Ascending aorta (tissue), 2 donors: Measurements from ENCODE around the gene PIPOX. TPM values are rescaled to one million over a fixed set of nuclear protein-coding genes. Genes with fewer than 3 reads are reported as not detected.

ENCODE experiments used
- DNase-seq, 2 donors: peaks; one replicate each; pipeline ENCODE4 v3.0.0-alpha.2; 2019; ENCODE audit warnings: low spot score in 2 of 2
- H3K27ac ChIP-seq, 2 donors: fragments of 200-600 bp; sonication (generic); one replicate each; pipeline ENCODE4 v1.5.1; 2016 to 2017; ENCODE audit warnings: mild to moderate bottlenecking in 1 of 2
- H3K27me3 ChIP-seq: fragments of 200-600 bp; sonication (generic); one replicate; pipeline ENCODE4 v1.5.1; 2017
- H3K36me3 ChIP-seq, 2 donors: fragments of 200-600 bp; sonication (generic); one replicate each; pipeline ENCODE4 v1.5.1; 2016
- H3K4me1 ChIP-seq, 2 donors: fragments of 200-600 bp; sonication (generic); one replicate each; pipeline ENCODE4 v1.5.1; 2016 to 2017; ENCODE audit warnings: mild to moderate bottlenecking in 1 of 2
- H3K4me3 ChIP-seq, 2 donors: fragments of 200-600 bp; sonication (generic); one replicate each; pipeline ENCODE4 v1.5.1; 2016 to 2017; ENCODE audit warnings: mild to moderate bottlenecking in 1 of 2
- H3K9me3 ChIP-seq, 2 donors: fragments of 200-600 bp; sonication (generic); one replicate each; pipeline ENCODE4 v1.5.1; 2016
- intact Hi-C: fragments of 100-400 bp; cut with DNase I; formaldehyde crosslinking; loops from one replicate; pipeline ENCODE4 v1.15.1; 2023
- total RNA-seq: library from RNA; depleted of rRNA; stranded (reverse); fragments of >200 nt; gene quantifications from one replicate; pipeline ENCODE4 v1.1.0, GENCODE V29; 2016
- TF ChIP-seq, protein P1 (sequence below), 3 experiments: fragments of 200-600 bp in 2 of 3; fragments of 450-650 bp in 1 of 3; sonication (generic) in 2 of 3; IDR thresholded peaks; one replicate each; pipeline ENCODE4 v1.5.1; 2016 to 2019; ENCODE audit warnings: antibody characterized with exemption in 3 of 3, mild to moderate bottlenecking in 1 of 3, moderate library complexity in 1 of 3

PIPOX gene
- total RNA-seq, 1 donor from 2014 or later = not detected

DNA sequence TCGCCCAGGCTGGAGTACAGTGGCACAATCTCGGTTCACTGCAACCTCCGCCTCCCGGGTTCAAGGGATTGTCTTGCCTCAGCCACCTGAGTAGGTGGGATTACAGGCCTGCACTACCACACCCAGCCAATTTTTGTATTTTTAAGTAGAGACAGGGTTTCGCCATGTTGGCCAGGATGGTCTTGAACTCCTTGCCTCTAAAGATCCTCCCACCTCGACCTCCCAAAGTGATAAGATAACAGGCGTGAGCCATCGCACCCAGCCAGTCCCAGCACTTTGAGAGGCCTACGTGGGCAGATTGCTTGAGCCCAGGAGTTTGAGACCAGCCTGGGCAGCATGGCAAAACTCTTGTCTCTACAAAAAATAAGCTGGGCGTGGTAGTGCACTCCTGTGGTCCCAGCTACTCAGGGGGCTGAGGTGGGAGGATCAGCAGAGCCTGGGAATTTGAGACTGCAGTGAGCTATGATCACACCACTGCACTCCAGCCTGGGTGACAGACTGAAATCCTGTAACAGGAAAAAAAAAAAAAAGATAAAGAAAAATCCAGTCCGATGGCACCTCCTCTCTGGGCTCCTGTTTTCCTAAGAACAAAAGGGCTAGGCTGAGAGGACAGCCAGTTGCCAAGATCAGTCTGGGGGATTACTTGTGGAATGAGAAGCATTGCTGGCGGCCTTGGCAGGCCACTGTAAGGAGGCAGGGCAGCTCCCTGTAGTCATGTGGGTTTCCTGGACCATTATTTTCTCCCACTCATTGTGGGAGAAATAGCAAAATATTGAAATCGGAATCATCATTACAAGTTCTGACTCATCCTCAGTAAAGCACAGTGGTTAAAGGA, 3.0 kb upstream of the PIPOX start:
- no peaks in the 10 kb centered on the region for H3K36me3 ChIP-seq
- H3K27me3 ChIP-seq = no peaks in the 10 kb centered on the region
- DNase-seq = no peak
- no peak overlapping the region for H3K4me3 ChIP-seq
- no peaks in the 10 kb centered on the region for H3K4me1 ChIP-seq
- peaks cover 0 to 4% of the 10 kb centered on the region in 2 donors for H3K9me3 ChIP-seq
- intact Hi-C loops = no loop called here
- TF ChIP-seq, protein P1, sequence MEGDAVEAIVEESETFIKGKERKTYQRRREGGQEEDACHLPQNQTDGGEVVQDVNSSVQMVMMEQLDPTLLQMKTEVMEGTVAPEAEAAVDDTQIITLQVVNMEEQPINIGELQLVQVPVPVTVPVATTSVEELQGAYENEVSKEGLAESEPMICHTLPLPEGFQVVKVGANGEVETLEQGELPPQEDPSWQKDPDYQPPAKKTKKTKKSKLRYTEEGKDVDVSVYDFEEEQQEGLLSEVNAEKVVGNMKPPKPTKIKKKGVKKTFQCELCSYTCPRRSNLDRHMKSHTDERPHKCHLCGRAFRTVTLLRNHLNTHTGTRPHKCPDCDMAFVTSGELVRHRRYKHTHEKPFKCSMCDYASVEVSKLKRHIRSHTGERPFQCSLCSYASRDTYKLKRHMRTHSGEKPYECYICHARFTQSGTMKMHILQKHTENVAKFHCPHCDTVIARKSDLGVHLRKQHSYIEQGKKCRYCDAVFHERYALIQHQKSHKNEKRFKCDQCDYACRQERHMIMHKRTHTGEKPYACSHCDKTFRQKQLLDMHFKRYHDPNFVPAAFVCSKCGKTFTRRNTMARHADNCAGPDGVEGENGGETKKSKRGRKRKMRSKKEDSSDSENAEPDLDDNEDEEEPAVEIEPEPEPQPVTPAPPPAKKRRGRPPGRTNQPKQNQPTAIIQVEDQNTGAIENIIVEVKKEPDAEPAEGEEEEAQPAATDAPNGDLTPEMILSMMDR (IDR thresholded peaks at IDR 0.05) = no peak
- H3K27ac ChIP-seq = no peak overlapping the region

DNA sequence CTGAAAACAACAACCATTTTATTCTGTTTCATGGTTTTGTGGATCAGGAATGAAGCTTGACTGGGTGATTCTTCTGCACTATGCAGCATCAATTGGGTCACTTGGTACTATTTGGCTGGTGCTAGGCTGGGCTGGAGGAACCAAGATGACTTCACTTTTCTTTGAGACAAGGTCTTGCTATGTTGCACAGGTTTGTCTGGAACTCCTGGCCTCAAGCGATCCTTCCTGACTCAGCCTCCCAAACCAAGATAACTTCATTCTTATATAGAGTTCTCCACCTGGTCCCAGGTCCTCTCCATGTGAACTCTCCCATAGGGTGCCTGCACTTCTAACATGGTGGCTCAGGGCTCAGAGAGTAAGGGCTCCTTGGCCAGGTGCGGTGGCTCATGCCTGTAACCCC, 1.9 kb upstream of the PIPOX start:
- no peak for DNase-seq
- Histone ChIP-seq H3K9me3 (no peaks in the 10 kb centered on the region), H3K4me1 (no peaks in the 10 kb centered on the region), H3K27ac (no peak overlapping the region), H3K27me3 (no peaks in the 10 kb centered on the region), H3K4me3 (no peak overlapping the region), H3K36me3 (no peaks in the 10 kb centered on the region)
- intact Hi-C loops = no loop called here
- TF ChIP-seq, protein P1 (IDR thresholded peaks at IDR 0.05) = no peak

DNA sequence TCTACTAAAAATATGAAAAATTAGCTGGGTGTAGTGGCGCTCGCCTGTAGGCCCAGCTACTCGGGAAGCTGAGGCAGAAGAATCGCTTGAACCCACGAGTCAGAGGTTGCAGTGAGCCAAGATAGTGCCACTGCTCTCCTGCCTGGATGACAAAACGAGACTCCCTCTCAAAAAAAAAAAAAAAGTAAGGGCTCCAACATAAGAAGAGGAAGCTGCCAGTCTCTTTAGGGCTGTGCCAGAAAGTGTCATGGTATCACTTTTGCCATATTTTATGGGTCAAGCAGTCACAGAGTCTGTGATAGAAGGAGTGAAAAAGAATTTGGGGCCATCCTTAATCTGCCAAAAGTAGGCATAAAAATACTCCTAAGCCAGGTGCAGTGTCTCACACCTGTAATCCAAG, 1.4 kb upstream of the PIPOX start:
- TF ChIP-seq, protein P1 (IDR thresholded peaks at IDR 0.05) = no peak

DNA sequence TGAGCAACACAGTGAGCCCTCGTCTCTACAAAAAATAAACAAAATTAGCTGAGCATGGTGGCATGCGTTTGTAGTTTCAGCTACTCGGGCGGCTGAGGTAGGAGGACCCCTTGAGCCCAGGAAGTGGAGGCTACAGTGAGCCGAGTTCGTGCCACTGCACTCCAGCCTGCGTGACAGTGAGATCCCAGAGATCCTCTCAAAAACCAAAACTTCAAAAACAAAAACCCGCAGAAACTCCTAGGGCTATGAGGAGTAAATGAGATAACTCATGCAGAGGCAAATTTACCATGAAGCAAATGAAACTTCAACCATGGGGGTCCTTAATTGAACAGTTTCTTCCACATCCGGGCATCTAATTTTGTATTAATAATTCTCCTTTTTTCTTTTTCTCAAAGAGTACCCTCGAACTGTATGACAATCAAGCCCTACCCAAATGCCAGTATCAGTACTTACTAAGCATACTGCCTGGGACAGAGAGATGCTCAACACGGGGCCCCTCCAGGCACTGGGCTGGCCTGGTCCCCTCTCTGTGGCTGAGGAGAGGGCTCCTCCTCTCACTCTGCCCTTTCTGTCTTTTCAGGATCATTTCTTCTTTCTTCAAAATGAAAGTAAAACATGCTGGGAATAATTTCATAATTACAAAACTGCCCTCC, 789 bp upstream of the PIPOX start:
- Histone ChIP-seq H3K27me3 (no peaks in the 10 kb centered on the region), H3K27ac (no peak overlapping the region), H3K4me3 (peak overlapping the region in 1 of 2 donors; percentile 19), H3K4me1 (no peaks in the 10 kb centered on the region), H3K9me3 (no peaks in the 10 kb centered on the region), H3K36me3 (no peaks in the 10 kb centered on the region)
- TF ChIP-seq, protein P1 (IDR thresholded peaks at IDR 0.05) = no peak
- DNase-seq = no peak
- intact Hi-C loops = no loop called here

More for the DNA sequence above, 1.4 kb upstream of the PIPOX start:
- DNase-seq = no peak
- Histone ChIP-seq H3K4me1 (no peaks in the 10 kb centered on the region), H3K36me3 (no peaks in the 10 kb centered on the region), H3K9me3 (no peaks in the 10 kb centered on the region), H3K27ac (no peak overlapping the region), H3K27me3 (no peaks in the 10 kb centered on the region), H3K4me3 (no peak overlapping the region)
- intact Hi-C loops = no loop called here

DNA sequence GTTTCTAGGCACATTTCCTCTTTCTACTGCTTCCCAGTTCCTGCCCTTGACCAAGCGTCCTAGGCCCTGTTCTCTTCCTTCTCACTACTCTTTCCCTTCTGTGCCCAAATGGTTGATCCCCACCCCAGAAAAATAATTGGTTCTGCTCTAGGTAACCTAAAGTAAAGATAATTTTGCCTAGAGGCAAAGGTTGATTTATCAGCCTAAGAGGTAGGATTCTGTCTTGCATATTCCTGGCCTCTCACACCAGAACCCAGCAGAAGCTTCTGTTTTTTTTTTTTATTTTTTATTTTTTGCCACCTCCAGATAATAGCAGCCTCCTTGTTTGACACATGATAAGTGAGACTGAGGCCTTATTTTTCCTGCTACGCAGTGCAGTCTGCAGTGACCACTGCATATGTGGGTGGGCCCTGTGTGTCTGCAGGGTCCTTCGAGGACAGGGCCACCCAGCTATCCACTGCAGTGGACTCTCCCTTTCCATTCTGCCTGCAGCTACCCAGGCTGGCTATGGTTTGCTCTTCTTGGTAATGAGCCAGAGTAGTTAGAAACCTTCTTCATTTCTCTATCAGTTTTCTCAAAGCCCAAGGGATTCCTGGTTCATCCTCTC, 701 bp downstream of the PIPOX start:
- no peaks in the 10 kb centered on the region for H3K36me3 ChIP-seq
- TF ChIP-seq, protein P1 (IDR thresholded peaks at IDR 0.05) = no peak
- no peak for DNase-seq
- no peaks in the 10 kb centered on the region for H3K4me1 ChIP-seq
- no peak overlapping the region for H3K27ac ChIP-seq
- H3K4me3 ChIP-seq = no peak overlapping the region
- H3K27me3 ChIP-seq = no peaks in the 10 kb centered on the region
- H3K9me3 ChIP-seq = no peaks in the 10 kb centered on the region
- intact Hi-C loops = no loop called here
